ENCODE measurements around the gene URGCP.

- TF ChIP-seq POLR2AphosphoS5 (IDR thresholded peaks at IDR 0.05; ENCODE audit: insufficient read depth in 1 of 2, low read depth in 1 of 2) (no peak), POLR2A (IDR thresholded peaks at IDR 0.05) (no peak)
- TF ChIP-seq, protein P1, sequence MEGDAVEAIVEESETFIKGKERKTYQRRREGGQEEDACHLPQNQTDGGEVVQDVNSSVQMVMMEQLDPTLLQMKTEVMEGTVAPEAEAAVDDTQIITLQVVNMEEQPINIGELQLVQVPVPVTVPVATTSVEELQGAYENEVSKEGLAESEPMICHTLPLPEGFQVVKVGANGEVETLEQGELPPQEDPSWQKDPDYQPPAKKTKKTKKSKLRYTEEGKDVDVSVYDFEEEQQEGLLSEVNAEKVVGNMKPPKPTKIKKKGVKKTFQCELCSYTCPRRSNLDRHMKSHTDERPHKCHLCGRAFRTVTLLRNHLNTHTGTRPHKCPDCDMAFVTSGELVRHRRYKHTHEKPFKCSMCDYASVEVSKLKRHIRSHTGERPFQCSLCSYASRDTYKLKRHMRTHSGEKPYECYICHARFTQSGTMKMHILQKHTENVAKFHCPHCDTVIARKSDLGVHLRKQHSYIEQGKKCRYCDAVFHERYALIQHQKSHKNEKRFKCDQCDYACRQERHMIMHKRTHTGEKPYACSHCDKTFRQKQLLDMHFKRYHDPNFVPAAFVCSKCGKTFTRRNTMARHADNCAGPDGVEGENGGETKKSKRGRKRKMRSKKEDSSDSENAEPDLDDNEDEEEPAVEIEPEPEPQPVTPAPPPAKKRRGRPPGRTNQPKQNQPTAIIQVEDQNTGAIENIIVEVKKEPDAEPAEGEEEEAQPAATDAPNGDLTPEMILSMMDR (IDR thresholded peaks at IDR 0.05), result no peak
These were observed 36.6 kb upstream of the URGCP start for GRCh38 chr7:43942997-43943396.
